SW 1271 (cell line): ENCODE results near the gene SLC6A20.

Source experiments
- DNase-seq, 2 experiments: peaks; one replicate each; lab custom pipeline; 2025; lab: John Stamatoyannopoulos, UW

The SLC6A20 gene

GRCh38 chr3:45777746-45778386 is 18.5 kb downstream of the SLC6A20 start:
- no peak for DNase-seq

GRCh38 chr3:45777111-45777745 is 19.1 kb downstream of the SLC6A20 start:
- no peak for DNase-seq

- no peak for DNase-seq
Measured at GRCh38 chr3:45776611-45777010, 19.7 kb downstream of the SLC6A20 start.

GRCh38 chr3:45776301-45776595 is 20.1 kb downstream of the SLC6A20 start:
- DNase-seq = no peak

- no peak for DNase-seq
Measured at GRCh38 chr3:45775571-45776300, 20.6 kb downstream of the SLC6A20 start.

GRCh38 chr3:45774581-45775521 is 21.5 kb downstream of the SLC6A20 start:
- DNase-seq = no peak

GRCh38 chr3:45773714-45774449 is 22.5 kb downstream of the SLC6A20 start:
- no peak for DNase-seq

- no peak for DNase-seq
Measured at GRCh38 chr3:45773072-45773471, 23.3 kb downstream of the SLC6A20 start.

GRCh38 chr3:45772341-45773035 is 23.8 kb downstream of the SLC6A20 start:
- no peak for DNase-seq

- DNase-seq = no peak
Measured at GRCh38 chr3:45771831-45772230, 24.5 kb downstream of the SLC6A20 start.

- no peak for DNase-seq
Measured at GRCh38 chr3:45771166-45771775, 25.1 kb downstream of the SLC6A20 start.

GRCh38 chr3:45765958-45766357 is 30.4 kb downstream of the SLC6A20 start:
- no peak for DNase-seq

- no peak for DNase-seq
Measured at GRCh38 chr3:45765266-45765851, 31.0 kb downstream of the SLC6A20 start.

GRCh38 chr3:45763303-45763675 is 33.0 kb downstream of the SLC6A20 start:
- DNase-seq = no peak

- DNase-seq = no peak
Measured at GRCh38 chr3:45762647-45763302, 33.6 kb downstream of the SLC6A20 start.

- no peak for DNase-seq
Measured at GRCh38 chr3:45761831-45762230, 34.5 kb downstream of the SLC6A20 start.

- DNase-seq = peak in 1 of 2 experiments; percentile 38
Measured at GRCh38 chr3:45760878-45761711, 35.2 kb downstream of the SLC6A20 start.

GRCh38 chr3:45759851-45760250 is 36.5 kb downstream of the SLC6A20 start:
- no peak for DNase-seq

GRCh38 chr3:45758871-45759270 is 37.5 kb downstream of the SLC6A20 start:
- DNase-seq = no peak
